NCI-H69 (cell line): Measurements from ENCODE around the gene TMEM167B.
A peak's percentile ranks its signal among the peaks of the same experiment; 100 is the strongest.
"Not testable (repeated sequence)": the region's sequence is repeated elsewhere in the genome, so short reads cannot be mapped to it uniquely, and the experiment has no call there.

Source experiments
- DNase-seq: peaks from one replicate; lab custom pipeline; 2025; lab: John Stamatoyannopoulos, UW

Gene TMEM167B

DNA sequence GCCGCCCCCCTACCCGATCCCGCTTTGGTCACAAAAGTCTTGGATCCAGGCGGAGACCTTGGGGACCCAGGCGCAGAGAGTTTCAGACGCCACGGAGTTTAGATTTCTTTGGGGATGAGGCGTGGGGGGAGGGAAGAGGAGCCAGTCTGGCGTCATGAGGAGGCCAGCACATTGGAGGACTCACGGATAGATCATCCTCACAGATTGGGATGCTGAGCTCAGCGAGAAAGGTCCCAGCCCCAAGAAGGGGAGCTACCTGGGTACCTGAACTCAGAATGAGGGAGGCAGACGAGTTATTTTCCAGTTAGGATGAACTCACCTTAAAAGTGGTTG lies 23.7 kb downstream of the TMEM167B start:
- peak; percentile 63 for DNase-seq

DNA sequence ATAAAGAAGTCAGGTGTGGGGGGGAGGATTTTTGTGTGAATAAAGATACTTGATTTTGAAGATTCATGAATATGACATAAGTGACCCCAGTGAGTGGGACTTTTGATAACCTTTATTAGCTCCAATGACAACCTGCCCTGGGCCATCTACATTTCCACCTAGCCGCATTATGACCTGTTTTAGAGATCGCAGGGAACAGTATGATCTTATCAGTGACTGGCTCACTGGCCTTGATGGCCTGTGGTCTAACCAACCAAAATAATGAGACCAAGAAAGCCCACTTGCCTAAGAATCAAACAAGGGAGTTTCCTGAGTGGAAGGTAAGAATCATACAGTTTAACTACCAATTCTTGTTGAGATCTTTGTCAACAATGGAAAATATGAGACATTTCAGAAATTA lies 25.1 kb downstream of the TMEM167B start:
- peak; percentile 45 for DNase-seq

DNA sequence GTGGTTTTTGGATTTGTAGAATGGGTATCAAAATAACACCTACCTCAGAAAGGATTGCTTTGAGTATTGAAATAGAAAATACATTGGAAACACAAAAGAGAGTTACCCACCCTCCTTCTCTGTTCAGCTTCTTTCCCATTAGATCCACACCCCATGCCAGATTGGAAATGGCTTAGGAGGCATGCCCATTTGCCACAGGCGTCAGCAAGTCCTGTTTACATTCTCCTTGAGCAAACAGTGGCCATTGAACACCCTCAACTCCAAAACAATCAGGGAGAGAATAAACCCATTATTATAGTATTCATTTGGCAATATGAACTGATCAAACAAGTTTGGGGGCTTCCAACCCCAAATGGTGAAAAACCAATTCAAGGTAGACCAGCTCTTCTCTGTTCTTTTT lies 25.7 kb downstream of the TMEM167B start:
- peak; percentile 96 for DNase-seq

- no peak for DNase-seq
Observed at GRCh38 chr1:109118089-109118488, 27.5 kb downstream of the TMEM167B start.

DNA sequence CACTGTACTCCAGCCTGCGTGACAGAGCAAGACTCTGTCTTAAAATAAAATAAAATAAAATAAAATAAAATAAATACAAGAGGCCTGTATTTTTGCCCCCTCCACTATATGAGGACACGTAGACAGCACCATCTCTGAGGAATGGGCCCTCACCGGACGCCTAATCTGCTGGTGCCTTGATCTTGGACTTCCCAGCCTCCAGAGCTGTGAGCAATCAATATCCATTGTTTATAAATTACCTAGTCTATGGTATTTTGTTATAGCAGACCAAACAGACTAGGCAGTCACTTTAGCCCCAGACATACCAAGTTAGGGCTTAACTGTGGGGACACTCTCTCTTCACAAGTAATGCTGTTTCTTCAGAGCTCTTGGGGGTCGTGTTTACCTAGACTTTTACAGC lies 29.8 kb downstream of the TMEM167B start:
- DNase-seq: no peak

- no peak for DNase-seq
Observed at GRCh38 chr1:109131059-109131458, 40.5 kb downstream of the TMEM167B start.

- DNase-seq: no peak
Observed at GRCh38 chr1:109131800-109132199, 41.2 kb downstream of the TMEM167B start.

- DNase-seq: peak; percentile 32
Observed at GRCh38 chr1:109133002-109133706, 42.6 kb downstream of the TMEM167B start.

DNA sequence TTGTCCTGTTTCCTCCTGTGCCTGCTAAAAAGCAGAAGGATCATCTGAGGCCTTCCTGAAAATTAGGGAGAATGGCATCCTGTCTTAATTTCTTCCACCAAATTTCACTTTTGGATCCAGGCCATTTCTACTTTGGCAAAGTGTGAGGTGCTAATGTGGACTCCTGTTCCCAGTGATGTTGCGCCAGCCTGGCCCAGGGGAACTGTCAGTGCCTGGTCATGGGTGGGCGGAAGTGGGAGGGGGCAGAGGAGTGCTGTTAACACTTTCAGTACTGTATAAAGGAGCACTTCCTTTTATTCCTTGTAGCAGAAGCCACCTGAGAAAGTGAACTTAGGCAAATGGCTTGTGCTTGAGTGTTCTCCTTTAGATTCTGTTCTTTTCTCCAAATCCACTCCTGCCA lies 43.3 kb downstream of the TMEM167B start:
- DNase-seq: peak; percentile 67

- peak; percentile 26 for DNase-seq
Observed at GRCh38 chr1:109134423-109134822, 43.9 kb downstream of the TMEM167B start.

DNA sequence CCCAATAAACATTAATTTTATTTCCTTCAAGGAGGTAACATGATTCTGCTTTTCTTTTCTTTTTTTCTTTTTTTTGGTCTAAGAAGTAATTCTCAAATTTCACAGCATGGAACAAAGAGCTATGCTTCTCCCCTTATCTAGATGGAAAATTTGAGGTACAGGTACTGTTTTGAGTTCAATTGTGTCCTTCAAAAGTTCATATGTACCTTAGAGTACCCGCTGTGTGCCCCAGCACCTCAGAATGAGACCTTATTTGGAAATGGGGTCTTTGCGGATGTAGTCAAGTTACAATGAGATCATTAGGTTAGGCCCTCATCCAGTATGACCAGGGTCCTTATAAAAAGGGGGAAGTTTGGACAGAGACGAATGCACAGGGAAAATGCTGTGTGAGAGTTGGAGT lies 45.4 kb downstream of the TMEM167B start:
- DNase-seq: no peak

DNA sequence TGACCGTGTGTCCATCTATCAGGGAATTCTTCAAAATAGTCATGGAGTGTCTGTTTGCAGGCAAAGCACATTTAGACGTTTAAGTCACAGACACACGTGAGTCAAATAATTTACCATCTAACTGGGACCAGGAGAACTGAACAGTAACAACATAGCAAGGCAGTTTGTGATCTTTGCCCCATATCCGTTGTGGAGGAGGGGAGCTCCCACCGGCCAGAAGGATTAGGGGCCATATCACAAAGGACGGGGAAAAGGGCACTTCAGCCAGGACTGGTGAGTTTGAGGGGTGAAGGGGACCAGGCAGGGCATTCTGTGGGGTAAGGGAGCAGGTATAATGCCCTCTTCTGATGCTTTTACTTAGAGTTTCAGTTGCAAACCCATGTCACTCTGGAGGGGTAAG lies 46.2 kb downstream of the TMEM167B start:
- no peak for DNase-seq

GRCh38 chr1:109137958-109138357 lies 47.4 kb downstream of the TMEM167B start:
- DNase-seq: no peak

GRCh38 chr1:109138358-109138757 lies 47.8 kb downstream of the TMEM167B start:
- no peak for DNase-seq

DNA sequence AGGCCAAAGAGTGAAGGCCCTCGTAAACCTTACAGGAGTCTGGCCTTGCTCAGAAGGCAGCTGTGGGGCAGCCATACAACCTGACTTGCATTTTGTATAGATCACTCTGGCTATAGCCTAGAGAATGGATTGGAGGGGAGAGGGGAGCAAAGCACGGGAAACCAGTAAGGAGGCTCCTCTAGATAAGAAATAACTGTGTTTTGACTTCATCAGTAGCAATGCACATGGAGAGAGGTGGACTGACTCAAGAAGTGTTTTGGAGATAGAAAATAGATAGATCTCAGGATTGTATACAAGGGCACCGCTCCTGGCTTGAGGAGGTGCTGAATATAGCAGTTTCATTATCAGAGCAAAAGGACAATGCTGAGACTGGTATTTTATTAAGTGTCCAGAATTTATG lies 49.8 kb downstream of the TMEM167B start:
- DNase-seq: no peak

DNA sequence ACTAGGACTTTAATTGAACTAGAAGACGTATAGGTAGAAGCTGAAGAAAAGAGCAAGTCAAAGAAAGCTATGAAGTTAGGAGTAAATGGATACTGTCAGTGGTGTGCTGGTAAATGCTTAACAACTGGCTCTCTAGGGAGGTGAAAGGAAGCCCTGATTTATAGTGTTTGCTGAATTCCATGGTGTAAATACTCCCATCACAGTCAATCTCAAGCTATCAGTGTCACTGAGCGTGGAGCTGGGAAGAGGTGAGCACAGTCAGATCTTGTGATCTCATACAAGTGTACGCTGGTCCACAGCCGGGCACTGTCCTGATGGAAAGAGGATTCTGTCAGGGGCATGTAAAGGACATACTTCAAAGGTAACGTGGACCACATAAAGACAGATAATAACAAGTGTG lies 51.7 kb downstream of the TMEM167B start:
- no peak for DNase-seq

GRCh38 chr1:109142725-109143124 lies 52.2 kb downstream of the TMEM167B start:
- DNase-seq: not testable (repeated sequence)
